K562 (cell line): ENCODE data around the gene BHMT2. TPM values are rescaled to one million over a fixed set of nuclear protein-coding genes. Genes with fewer than 3 reads are reported as not detected.

Experiments used
- BRD9 ChIP-seq: fragments of 450-650 bp; IDR thresholded peaks from 2 replicates; pipeline ENCODE4 v1.6.1; 2018; ENCODE audit warnings: low read depth; ENCODE audit not compliant: partially characterized antibody
- CBX3 ChIP-seq, 2 experiments: IDR thresholded peaks; 1 replicate in 1 of 2; 2 replicates in 1 of 2; pipeline ENCODE4 v1.6.1; 2012; ENCODE audit warnings: inconsistent platforms in 2 of 2, low read length in 2 of 2, borderline replicate concordance in 1 of 2, control low read depth in 1 of 2
- CC2D1A ChIP-seq: fragments of 450-650 bp; IDR thresholded peaks from 2 replicates; pipeline ENCODE4 v1.6.1; 2017; ENCODE audit warnings: mild to moderate bottlenecking
- CHD4 ChIP-seq: fragments of 200-600 bp; sonication (generic); IDR thresholded peaks from 3 replicates; pipeline ENCODE4 v1.6.1; 2012; ENCODE audit warnings: low read depth, mild to moderate bottlenecking, mixed read lengths, low read length, inconsistent platforms; ENCODE audit not compliant: insufficient read depth, insufficient replicate concordance, poor library complexity, severe bottlenecking
- EGR1 ChIP-seq: fragments of 450-650 bp; conservative IDR thresholded peaks from 2 replicates; pipeline ENCODE4 v1.6.1; 2017; ENCODE audit warnings: mild to moderate bottlenecking
- KAT2B ChIP-seq: IDR thresholded peaks from one replicate; pipeline ENCODE4 v1.6.1; 2012; ENCODE audit warnings: low read depth, mild to moderate bottlenecking, control low read depth, inconsistent platforms, low read length, moderate library complexity
- KDM1A ChIP-seq, 2 experiments: fragments of 450-650 bp; IDR thresholded peaks; 2 replicates each; pipeline ENCODE4 v1.6.1; 2016; ENCODE audit warnings: mild to moderate bottlenecking in 2 of 2
- MED1 ChIP-seq: sonication (generic); formaldehyde crosslinking; IDR thresholded peaks from 2 replicates; pipeline ENCODE4 v1.8.1; 2023; ENCODE audit warnings: missing genetic modification reagents, borderline replicate concordance
- SNRNP70 ChIP-seq: fragments of 200-400 bp; formaldehyde crosslinking; optimal IDR thresholded peaks from 2 replicates; pipeline ENCODE3; 2017; ENCODE audit warnings: low read depth, low read length
- TCFL5 ChIP-seq: fragments of 250-450 bp; sonication (Bioruptor Pico); conservative IDR thresholded peaks from 2 replicates; pipeline ENCODE4 v1.6.1; 2021; ENCODE audit warnings: mild to moderate bottlenecking, moderate library complexity, matching md5 sums
- ZBTB8A ChIP-seq: fragments of 450-650 bp; IDR thresholded peaks from 2 replicates; pipeline ENCODE4 v1.6.1; 2018; ENCODE audit warnings: mild to moderate bottlenecking, moderate library complexity; ENCODE audit not compliant: partially characterized antibody
- ZKSCAN8 ChIP-seq: fragments of 200-800 bp; sonication (Bioruptor generic); IDR thresholded peaks from 2 replicates; pipeline ENCODE4 v1.6.1; 2016; ENCODE audit warnings: missing genetic modification characterization, missing compliant biosample characterization
- ZNF134 ChIP-seq: fragments of 250-450 bp; sonication (Bioruptor Pico); conservative IDR thresholded peaks from 2 replicates; pipeline ENCODE4 v1.4.0; 2020
- ZNF324 ChIP-seq: fragments of 250-450 bp; sonication (Bioruptor Pico); IDR thresholded peaks from 2 replicates; pipeline ENCODE4 v1.4.0; 2020; ENCODE audit warnings: mild to moderate bottlenecking
- ZNF41 ChIP-seq: fragments of 250-450 bp; sonication (Bioruptor Pico); conservative IDR thresholded peaks from 2 replicates; pipeline ENCODE4 v1.4.0; 2020; ENCODE audit warnings: mild to moderate bottlenecking
- polyA plus RNA-seq, 8 experiments: library from polyadenylated mRNA; depleted of rRNA in 4 of 8; stranded (reverse) in 5 of 8; unstranded in 3 of 8; fragments of >200 nt; fragmentation: Nextera tagmentation in 2 of 8; fragmentation: Illumina TruSeq in 1 of 8; extraction: Ambion mirVana in 2 of 8; extraction: Trizol in 1 of 8; gene quantifications; 2 replicates each; pipeline versions ENCODE4 v1.2.1 to v1.2.3, GENCODE V29; 2011 to 2014; ENCODE audit warnings: inconsistent platforms in 1 of 8, missing spikeins in 1 of 8
- total RNA-seq, 7 experiments: library from RNA; depleted of rRNA in 6 of 7; stranded (reverse); fragments of >200 nt in 6 of 7; fragmentation: Illumina TruSeq in 2 of 7; extraction: Trizol in 2 of 7; gene quantifications; 2 replicates each; pipeline versions ENCODE4 v1.2.1 to v1.2.3, GENCODE V29; 2011 to 2021; ENCODE audit warnings: low replicate concordance in 1 of 7
- TF ChIP-seq, protein P1 (sequence below): fragments of 150-350 bp; IDR thresholded peaks from 2 replicates; pipeline ENCODE4 v1.6.1; 2014; ENCODE audit warnings: low read depth, mild to moderate bottlenecking, low read length, borderline replicate concordance
- TF ChIP-seq, protein P2 (sequence below): sonication (generic); formaldehyde crosslinking; IDR thresholded peaks from 2 replicates; pipeline ENCODE4 v1.8.1; 2023; ENCODE audit warnings: missing genetic modification reagents, mild to moderate bottlenecking, borderline replicate concordance
- TF ChIP-seq, protein P3 (sequence below): fragments of 250-450 bp; sonication (Bioruptor Pico); IDR thresholded peaks from 2 replicates; pipeline ENCODE4 v1.8.0; 2022; ENCODE audit warnings: inconsistent platforms

The BHMT2 gene
- total and polyA plus RNA-seq, 9 of the 15 experiments (the other 6 are each of a cell fraction or from before 2014, with no cell fraction given): not detected

- TF ChIP-seq, protein P1, sequence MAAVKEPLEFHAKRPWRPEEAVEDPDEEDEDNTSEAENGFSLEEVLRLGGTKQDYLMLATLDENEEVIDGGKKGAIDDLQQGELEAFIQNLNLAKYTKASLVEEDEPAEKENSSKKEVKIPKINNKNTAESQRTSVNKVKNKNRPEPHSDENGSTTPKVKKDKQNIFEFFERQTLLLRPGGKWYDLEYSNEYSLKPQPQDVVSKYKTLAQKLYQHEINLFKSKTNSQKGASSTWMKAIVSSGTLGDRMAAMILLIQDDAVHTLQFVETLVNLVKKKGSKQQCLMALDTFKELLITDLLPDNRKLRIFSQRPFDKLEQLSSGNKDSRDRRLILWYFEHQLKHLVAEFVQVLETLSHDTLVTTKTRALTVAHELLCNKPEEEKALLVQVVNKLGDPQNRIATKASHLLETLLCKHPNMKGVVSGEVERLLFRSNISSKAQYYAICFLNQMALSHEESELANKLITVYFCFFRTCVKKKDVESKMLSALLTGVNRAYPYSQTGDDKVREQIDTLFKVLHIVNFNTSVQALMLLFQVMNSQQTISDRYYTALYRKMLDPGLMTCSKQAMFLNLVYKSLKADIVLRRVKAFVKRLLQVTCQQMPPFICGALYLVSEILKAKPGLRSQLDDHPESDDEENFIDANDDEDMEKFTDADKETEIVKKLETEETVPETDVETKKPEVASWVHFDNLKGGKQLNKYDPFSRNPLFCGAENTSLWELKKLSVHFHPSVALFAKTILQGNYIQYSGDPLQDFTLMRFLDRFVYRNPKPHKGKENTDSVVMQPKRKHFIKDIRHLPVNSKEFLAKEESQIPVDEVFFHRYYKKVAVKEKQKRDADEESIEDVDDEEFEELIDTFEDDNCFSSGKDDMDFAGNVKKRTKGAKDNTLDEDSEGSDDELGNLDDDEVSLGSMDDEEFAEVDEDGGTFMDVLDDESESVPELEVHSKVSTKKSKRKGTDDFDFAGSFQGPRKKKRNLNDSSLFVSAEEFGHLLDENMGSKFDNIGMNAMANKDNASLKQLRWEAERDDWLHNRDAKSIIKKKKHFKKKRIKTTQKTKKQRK: no peak
- TF ChIP-seq CBX3 (IDR thresholded peaks at IDR 0.05; ENCODE audit: borderline replicate concordance in 1 of 2, low read length in 2 of 2) (no peak), CC2D1A (peak; percentile 53; the same call in 1 of the 2 replicates), TCFL5 (CRISPR knock-in tag) (no peak), EGR1 (no peak), KAT2B (no peak), BRD9 (peak; percentile 92), ZNF41 (CRISPR knock-in tag) (no peak), KDM1A (IDR thresholded peaks at IDR 0.05) (no peak), MED1 (no peak), ZBTB8A (no peak), SNRNP70 (no peak), ZNF134 (CRISPR knock-in tag) (no peak), ZKSCAN8 (CRISPR knock-in tag) (no peak), ZNF324 (CRISPR knock-in tag) (no peak), CHD4 (no peak)
- TF ChIP-seq, protein P2, sequence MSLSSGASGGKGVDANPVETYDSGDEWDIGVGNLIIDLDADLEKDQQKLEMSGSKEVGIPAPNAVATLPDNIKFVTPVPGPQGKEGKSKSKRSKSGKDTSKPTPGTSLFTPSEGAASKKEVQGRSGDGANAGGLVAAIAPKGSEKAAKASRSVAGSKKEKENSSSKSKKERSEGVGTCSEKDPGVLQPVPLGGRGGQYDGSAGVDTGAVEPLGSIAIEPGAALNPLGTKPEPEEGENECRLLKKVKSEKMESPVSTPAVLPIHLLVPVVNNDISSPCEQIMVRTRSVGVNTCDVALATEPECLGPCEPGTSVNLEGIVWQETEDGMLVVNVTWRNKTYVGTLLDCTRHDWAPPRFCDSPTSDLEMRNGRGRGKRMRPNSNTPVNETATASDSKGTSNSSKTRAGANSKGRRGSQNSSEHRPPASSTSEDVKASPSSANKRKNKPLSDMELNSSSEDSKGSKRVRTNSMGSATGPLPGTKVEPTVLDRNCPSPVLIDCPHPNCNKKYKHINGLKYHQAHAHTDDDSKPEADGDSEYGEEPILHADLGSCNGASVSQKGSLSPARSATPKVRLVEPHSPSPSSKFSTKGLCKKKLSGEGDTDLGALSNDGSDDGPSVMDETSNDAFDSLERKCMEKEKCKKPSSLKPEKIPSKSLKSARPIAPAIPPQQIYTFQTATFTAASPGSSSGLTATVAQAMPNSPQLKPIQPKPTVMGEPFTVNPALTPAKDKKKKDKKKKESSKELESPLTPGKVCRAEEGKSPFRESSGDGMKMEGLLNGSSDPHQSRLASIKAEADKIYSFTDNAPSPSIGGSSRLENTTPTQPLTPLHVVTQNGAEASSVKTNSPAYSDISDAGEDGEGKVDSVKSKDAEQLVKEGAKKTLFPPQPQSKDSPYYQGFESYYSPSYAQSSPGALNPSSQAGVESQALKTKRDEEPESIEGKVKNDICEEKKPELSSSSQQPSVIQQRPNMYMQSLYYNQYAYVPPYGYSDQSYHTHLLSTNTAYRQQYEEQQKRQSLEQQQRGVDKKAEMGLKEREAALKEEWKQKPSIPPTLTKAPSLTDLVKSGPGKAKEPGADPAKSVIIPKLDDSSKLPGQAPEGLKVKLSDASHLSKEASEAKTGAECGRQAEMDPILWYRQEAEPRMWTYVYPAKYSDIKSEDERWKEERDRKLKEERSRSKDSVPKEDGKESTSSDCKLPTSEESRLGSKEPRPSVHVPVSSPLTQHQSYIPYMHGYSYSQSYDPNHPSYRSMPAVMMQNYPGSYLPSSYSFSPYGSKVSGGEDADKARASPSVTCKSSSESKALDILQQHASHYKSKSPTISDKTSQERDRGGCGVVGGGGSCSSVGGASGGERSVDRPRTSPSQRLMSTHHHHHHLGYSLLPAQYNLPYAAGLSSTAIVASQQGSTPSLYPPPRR: no peak
- TF ChIP-seq, protein P3, sequence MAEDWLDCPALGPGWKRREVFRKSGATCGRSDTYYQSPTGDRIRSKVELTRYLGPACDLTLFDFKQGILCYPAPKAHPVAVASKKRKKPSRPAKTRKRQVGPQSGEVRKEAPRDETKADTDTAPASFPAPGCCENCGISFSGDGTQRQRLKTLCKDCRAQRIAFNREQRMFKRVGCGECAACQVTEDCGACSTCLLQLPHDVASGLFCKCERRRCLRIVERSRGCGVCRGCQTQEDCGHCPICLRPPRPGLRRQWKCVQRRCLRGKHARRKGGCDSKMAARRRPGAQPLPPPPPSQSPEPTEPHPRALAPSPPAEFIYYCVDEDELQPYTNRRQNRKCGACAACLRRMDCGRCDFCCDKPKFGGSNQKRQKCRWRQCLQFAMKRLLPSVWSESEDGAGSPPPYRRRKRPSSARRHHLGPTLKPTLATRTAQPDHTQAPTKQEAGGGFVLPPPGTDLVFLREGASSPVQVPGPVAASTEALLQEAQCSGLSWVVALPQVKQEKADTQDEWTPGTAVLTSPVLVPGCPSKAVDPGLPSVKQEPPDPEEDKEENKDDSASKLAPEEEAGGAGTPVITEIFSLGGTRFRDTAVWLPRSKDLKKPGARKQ (CRISPR knock-in tag): no peak
Observed at GRCh38 chr5:79133657-79134451, 64.3 kb downstream of the BHMT2 start (continued).
